ENCODE results near the gene HSD17B14. TPM values are rescaled to one million over a fixed set of nuclear protein-coding genes. Genes with fewer than 3 reads are reported as not detected.

The HSD17B14 gene
- total and polyA plus RNA-seq, 9 of the 15 experiments (the other 6 are each of a cell fraction or from before 2014, with no cell fraction given), result 0.16 TPM; not detected in 8

GRCh38 chr19:48873476-48874302 is 37.4 kb upstream of the HSD17B14 start (continued):
- TF ChIP-seq HOXB6 (CRISPR knock-in tag; IDR thresholded peaks at IDR 0.05; ENCODE audit: borderline replicate concordance), result no peak
- peak; percentile 22 for TF ChIP-seq MXD1 (CRISPR knock-in tag; IDR thresholded peaks at IDR 0.05; ENCODE audit: borderline replicate concordance, poor library complexity, severe bottlenecking)
- TF ChIP-seq ZNF780A (CRISPR knock-in tag; IDR thresholded peaks at IDR 0.05), result no peak
- TF ChIP-seq ZNF41 (CRISPR knock-in tag; conservative IDR thresholded peaks at IDR 0.05), result no peak
- TF ChIP-seq E2F4 (CRISPR knock-in tag; IDR thresholded peaks at IDR 0.05; ENCODE audit: low read depth), result no peak
- no peak for TF ChIP-seq SNRNP70 (optimal IDR thresholded peaks at IDR 0.05; ENCODE audit: low read depth, low read length)
- 0 out of 2 replicates have a peak, but pooled peaks have one; percentile 31 for TF ChIP-seq ZBTB9 (CRISPR knock-in tag; IDR thresholded peaks at IDR 0.05)
- no peak for TF ChIP-seq FOXA3 (CRISPR knock-in tag; conservative IDR thresholded peaks at IDR 0.05 in 1 of 2, IDR thresholded peaks at IDR 0.05 in 1 of 2)
- no peak for TF ChIP-seq GTF2F1 (IDR thresholded peaks at IDR 0.05; ENCODE audit: low read depth, low read length)
- no peak for TF ChIP-seq ASH1L (IDR thresholded peaks at IDR 0.05; ENCODE audit: borderline replicate concordance, low read depth, partially characterized antibody)
- TF ChIP-seq SRSF7 (optimal IDR thresholded peaks at IDR 0.05; ENCODE audit: low read depth, low read length), result no peak
- TF ChIP-seq THRA (IDR thresholded peaks at IDR 0.05), result no peak
- TF ChIP-seq HLTF (IDR thresholded peaks at IDR 0.05), result peak; percentile 81; the same call in 1 of the 2 replicates
- TF ChIP-seq ZNF764 (CRISPR knock-in tag; IDR thresholded peaks at IDR 0.05; ENCODE audit: low read depth), result no peak
- TF ChIP-seq SRF (CRISPR knock-in tag; IDR thresholded peaks at IDR 0.05), result no peak; a peak in 1 of 4 replicates
- peak; percentile 91 for TF ChIP-seq LEF1 (IDR thresholded peaks at IDR 0.05)
- TF ChIP-seq NRF1 (conservative IDR thresholded peaks at IDR 0.05 in 1 of 2, IDR thresholded peaks at IDR 0.05 in 1 of 2), result 0 out of 4 replicates have a peak, but pooled peaks of 1 of the 2 experiments have one; percentile 3
- TF ChIP-seq ARID2 (IDR thresholded peaks at IDR 0.05), result no peak
- no peak for TF ChIP-seq ELK1 (CRISPR knock-in tag; IDR thresholded peaks at IDR 0.05)
- no peak for TF ChIP-seq PRPF4 (IDR thresholded peaks at IDR 0.05; ENCODE audit: insufficient read depth, low read depth, low read length, poor library complexity, severe bottlenecking)
- peak; percentile 41; the same call in 1 of the 2 replicates for TF ChIP-seq RAD51 (IDR thresholded peaks at IDR 0.05; ENCODE audit: borderline replicate concordance, low read depth)

All from K562 (cell line).